CD4-positive, alpha-beta T cell treated with Interferon gamma for 1 hour (primary cell): ENCODE results near the gene DZIP1L.
"Not testable (repeated sequence)": the region's sequence is repeated elsewhere in the genome, so short reads cannot be mapped to it uniquely, and the experiment has no call there.

ENCODE experiments used
- DNase-seq: peaks from one replicate; pipeline ENCODE4 v3.0.0-alpha.2; 2020

The DZIP1L gene

GRCh38 chr3:138112362-138112761 is 3.0 kb downstream of the DZIP1L start:
- DNase-seq, result no peak

- no peak for DNase-seq
Measured at GRCh38 chr3:138105598-138105997, 9.8 kb downstream of the DZIP1L start.

GRCh38 chr3:138103466-138103865 is 11.9 kb downstream of the DZIP1L start:
- no peak for DNase-seq

GRCh38 chr3:138101351-138101940 is 14.0 kb downstream of the DZIP1L start:
- not testable (repeated sequence) for DNase-seq

GRCh38 chr3:138099417-138099816 is 16.0 kb downstream of the DZIP1L start:
- no peak for DNase-seq

GRCh38 chr3:138097192-138098172 is 17.9 kb downstream of the DZIP1L start:
- no peak for DNase-seq

- no peak for DNase-seq
Measured at GRCh38 chr3:138093721-138094120, 21.7 kb downstream of the DZIP1L start.

- DNase-seq, result no peak
Measured at GRCh38 chr3:138092023-138092422, 23.4 kb downstream of the DZIP1L start.

- no peak for DNase-seq
Measured at GRCh38 chr3:138089091-138089490, 26.3 kb downstream of the DZIP1L start.

GRCh38 chr3:138085745-138086144 is 29.7 kb downstream of the DZIP1L start:
- not testable (repeated sequence) for DNase-seq

- no peak for DNase-seq
Measured at GRCh38 chr3:138084196-138084595, 31.2 kb downstream of the DZIP1L start.

GRCh38 chr3:138082992-138083386 is 32.4 kb downstream of the DZIP1L start:
- DNase-seq, result no peak

- no peak for DNase-seq
Measured at GRCh38 chr3:138082085-138082991, 33.1 kb downstream of the DZIP1L start.

- DNase-seq, result no peak
Measured at GRCh38 chr3:138081371-138082084, 33.9 kb downstream of the DZIP1L start.

- DNase-seq, result no peak
Measured at GRCh38 chr3:138079901-138080300, 35.5 kb downstream of the DZIP1L start.

- peak; percentile 29 for DNase-seq
Measured at GRCh38 chr3:138078901-138079344, 36.5 kb downstream of the DZIP1L start.

GRCh38 chr3:138078096-138078495 is 37.3 kb downstream of the DZIP1L start:
- DNase-seq, result no peak

GRCh38 chr3:138072796-138073195 is 42.6 kb downstream of the DZIP1L start:
- no peak for DNase-seq

GRCh38 chr3:138070006-138070405 is 45.4 kb downstream of the DZIP1L start:
- DNase-seq, result no peak

- DNase-seq, result peak; percentile 58
Measured at GRCh38 chr3:138068579-138069174, 46.7 kb downstream of the DZIP1L start.

- DNase-seq, result no peak
Measured at GRCh38 chr3:138068046-138068445, 47.4 kb downstream of the DZIP1L start.

GRCh38 chr3:138066972-138067371 is 48.4 kb downstream of the DZIP1L start:
- DNase-seq, result no peak
